ENCODE results near the gene CLPTM1L.

The CLPTM1L gene

DNA sequence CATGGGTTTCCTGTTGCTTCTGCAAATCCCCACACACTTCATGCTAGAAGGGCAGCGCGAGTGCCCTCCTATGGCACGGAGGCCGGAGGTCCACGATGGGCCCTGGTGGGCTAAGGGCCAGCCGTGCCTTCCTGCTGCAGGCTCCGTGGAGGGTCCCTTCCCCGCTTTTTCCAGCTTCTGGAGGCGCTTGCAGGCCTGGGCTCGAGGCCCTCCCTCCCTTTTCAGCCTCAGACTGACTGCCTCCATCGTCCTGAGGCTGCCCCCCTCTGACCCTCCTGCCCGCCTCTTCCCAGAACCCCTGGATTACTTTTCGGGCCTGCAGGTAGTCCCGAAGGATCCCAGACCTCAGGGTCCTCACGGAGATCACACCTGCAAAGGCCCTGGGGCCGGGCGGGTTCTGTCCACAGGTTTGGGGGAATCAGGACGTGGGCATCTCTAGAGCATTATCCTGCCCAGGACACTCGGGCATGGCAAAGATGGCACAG lies 46.8 kb downstream of the CLPTM1L start:
- TF ChIP-seq CTCF (IDR thresholded peaks at IDR 0.05; ENCODE audit: low read depth, low read length, missing control alignments) = no peak
- H3K4me3 ChIP-seq (ENCODE audit: low read depth, low read length) = no peak overlapping the region
- no peak for DNase-seq (ENCODE audit: low read depth)

DNA sequence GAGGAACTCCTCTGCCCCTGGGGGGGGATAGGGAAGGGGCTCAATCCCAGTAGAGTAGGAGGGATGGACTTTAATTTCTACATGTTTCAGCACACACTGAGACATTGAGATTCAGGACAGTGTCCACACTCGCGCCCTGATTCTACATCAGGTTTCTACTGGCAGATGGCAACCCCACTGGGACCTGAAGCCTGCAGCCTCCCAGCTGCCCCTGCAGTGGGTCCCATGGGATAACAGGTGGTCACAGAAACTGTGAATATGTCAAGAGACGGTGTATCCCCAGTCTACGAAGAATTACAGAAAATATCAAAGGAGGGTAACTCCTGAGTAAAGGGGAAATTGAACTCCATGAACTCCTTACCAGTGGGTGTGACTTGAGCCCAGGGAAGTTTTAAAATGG lies 47.7 kb downstream of the CLPTM1L start:
- no peak for TF ChIP-seq CTCF (IDR thresholded peaks at IDR 0.05; ENCODE audit: low read depth, low read length, missing control alignments)
- no peak overlapping the region for H3K4me3 ChIP-seq (ENCODE audit: low read depth, low read length)
- no peak for DNase-seq (ENCODE audit: low read depth)

DNA sequence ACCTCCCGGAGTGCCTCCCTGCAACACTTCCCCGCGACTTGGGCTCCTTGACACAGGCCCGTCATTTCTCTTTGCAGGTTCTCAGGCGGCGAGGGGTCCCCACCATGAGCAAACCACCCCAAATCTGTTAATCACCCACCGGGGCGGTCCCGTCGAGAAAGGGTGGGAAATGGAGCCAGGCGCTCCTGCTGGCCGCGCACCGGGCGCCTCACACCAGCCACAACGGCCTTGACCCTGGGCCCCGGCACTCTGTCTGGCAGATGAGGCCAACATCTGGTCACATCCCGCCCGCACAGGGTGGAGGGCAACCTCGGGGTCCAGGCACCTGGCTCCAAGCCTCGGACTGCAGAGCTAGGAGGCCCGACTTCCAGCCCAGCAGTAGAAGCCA lies 49.3 kb downstream of the CLPTM1L start:
- TF ChIP-seq CTCF (IDR thresholded peaks at IDR 0.05; ENCODE audit: low read depth, low read length, missing control alignments) = no peak
- H3K4me3 ChIP-seq (ENCODE audit: low read depth, low read length) = peak overlapping the region; percentile 37; the same call in 1 of the 2 replicates
- DNase-seq (ENCODE audit: low read depth) = no peak

- DNase-seq (ENCODE audit: low read depth) = no peak
- no peak for TF ChIP-seq CTCF (IDR thresholded peaks at IDR 0.05; ENCODE audit: low read depth, low read length, missing control alignments)
- H3K4me3 ChIP-seq (ENCODE audit: low read depth, low read length) = peak within 1 kb of the TSS; percentile 37; the same call in 1 of the 2 replicates
These were observed 49.9 kb downstream of the CLPTM1L start, which contains the start of gene TERT for GRCh38 chr5:1294835-1295649. Gene TERT (minus strand): TSS chr5:1295068. CDS start chr5:1294989, 79 bp downstream.

- peak overlapping the region; percentile 1; the same call in 1 of the 2 replicates for H3K4me3 ChIP-seq (ENCODE audit: low read depth, low read length)
- TF ChIP-seq CTCF (IDR thresholded peaks at IDR 0.05; ENCODE audit: low read depth, low read length, missing control alignments) = no peak
- no peak for DNase-seq (ENCODE audit: low read depth)
These were observed 50.6 kb downstream of the CLPTM1L start for GRCh38 chr5:1294206-1294834.

- DNase-seq (ENCODE audit: low read depth) = no peak
- no peak overlapping the region; the same call in 1 of the 2 replicates for H3K4me3 ChIP-seq (ENCODE audit: low read depth, low read length)
- TF ChIP-seq CTCF (IDR thresholded peaks at IDR 0.05; ENCODE audit: low read depth, low read length, missing control alignments) = no peak
These were observed 51.3 kb downstream of the CLPTM1L start for GRCh38 chr5:1293416-1294205.

Data from GM12864 (cell line).